Retina (tissue), 1 donor: ENCODE data around the gene CDC20B.
"Not testable (repeated sequence)": the region's sequence is repeated elsewhere in the genome, so short reads cannot be mapped to it uniquely, and the experiment has no call there.

Source experiments
- DNase-seq: peaks from one replicate; pipeline ENCODE4 v3.0.0-alpha.2; 2016

Gene CDC20B

DNA sequence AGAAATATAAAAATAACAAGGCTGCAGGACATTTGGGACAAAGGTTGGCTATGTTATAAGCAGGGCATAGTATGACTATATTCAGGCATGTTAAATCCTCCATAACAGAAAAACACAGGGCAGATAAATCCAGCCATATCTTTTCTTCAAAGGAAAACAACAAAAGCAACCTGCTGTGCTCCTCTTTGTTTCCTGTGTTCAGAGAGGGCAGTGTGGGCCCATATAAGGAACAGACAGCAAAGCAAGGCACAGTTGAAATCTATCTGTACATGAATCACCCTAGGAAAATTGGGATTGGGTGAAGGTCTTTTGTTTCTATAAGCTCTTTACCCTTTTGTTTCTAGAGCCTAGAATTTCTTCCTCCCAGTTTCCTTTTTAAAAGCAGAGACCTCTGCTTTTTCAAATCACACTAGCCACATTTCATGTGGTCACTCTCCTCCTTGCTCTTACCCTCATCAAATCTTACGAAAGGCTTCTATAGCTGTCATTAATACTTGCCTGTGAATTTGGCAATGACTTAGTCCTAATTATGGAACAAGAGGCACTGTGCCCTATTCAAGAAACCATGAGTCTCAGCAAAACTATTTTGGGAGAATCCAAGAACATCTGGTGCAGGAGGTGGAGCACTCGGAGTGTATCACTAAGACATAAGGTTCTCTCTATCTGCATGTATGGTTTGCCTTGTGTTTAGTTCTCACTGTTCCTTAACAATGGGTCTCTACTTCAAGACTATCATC lies 68.8 kb downstream of the CDC20B start:
- DNase-seq = no peak

DNA sequence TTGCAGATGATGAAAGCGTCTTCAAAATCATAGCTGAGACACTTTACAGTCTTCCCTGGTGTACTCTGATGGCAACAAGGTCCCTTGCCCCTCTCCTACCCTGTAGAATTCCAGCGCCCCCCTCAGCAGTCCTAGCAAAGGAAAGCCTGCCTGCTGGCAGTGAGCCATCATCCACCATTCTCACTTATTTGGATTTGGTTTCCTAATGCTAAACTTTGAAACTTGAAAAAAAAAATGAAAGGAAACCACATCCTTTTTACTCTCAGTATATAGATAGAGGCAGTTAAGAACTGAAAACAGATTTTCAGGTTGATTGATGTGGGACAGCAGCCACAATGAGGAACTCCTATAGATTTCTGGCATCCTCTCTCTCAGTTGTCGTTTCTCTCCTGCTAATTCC lies 70.6 kb downstream of the CDC20B start, which contains the start of gene GZMA:
Gene GZMA (plus strand): TSS at position 299 of the 400 bp plus-strand sequence. CDS start 37 bp downstream, at position 336.
- DNase-seq = no peak

DNA sequence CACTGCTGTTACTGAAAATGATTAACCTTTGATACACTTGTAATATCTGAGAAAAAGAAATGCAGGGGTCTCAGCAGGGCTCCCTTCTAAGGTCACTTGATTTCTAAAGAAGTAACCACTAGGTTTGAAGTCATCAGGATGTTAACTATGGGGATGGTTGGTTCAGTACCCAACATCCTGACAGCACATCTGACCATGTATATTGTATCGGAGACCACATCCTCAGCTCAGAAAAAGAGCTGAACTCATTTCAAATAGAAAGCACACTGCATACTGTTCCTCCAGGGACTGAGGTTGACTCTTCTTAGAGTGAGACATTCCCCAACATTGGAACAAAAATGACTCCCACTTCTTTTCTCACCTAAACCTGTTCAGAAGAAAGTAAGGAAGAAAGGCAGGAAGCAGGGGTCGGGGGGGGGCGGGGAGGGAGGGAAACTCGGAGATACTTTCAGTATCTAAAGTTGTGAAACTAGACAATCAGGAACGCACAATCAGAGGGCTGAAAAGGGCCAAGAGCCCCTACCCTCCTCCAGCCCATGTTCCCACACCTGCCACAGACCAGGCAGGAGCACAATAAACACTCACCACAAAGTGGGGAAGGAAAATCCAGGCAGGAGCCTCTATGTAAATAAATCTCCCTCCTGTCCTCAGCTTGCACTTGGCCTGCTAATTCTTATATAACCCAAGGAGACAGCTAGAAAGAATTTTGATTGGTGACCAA lies 71.3 kb downstream of the CDC20B start:
- DNase-seq = no peak

DNA sequence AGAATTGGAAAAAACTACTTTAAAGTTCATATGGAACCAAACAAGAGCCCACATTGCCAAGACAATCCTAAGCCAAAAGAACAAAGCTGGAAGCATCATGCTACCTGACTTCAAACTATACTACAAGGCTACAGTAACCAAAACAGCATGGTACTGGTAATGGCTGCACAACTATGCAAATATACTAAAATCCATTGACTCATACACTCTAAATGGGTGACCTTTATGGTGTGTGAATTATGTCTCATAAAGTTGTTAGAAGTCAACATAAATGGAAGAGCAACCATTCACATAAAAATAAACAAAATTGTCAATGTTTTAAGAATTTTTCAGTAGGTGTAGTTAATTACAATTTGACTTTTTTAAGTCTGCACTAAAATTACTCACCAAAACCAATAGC lies 71.8 kb downstream of the CDC20B start:
- not testable (repeated sequence) for DNase-seq

DNA sequence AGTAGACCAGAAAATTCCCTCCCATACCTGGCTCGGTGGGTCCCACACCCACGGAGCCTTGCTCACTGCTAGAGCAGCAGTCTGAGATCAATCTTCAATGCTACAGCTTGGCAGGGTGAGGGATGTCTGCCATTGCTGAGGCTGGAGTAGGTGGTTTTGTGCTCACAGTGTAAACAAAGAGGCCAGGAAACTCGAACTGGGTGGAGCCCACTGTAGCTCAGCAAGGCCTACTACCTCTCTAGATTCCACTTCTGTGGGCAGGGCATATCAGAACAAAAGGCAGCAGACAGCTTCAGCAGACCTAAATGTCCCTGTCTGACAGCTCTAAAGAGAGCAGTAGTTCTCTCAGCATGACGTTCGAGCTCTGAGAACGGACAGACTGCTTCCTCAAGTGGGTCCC lies 76.1 kb downstream of the CDC20B start:
- DNase-seq = no peak

DNA sequence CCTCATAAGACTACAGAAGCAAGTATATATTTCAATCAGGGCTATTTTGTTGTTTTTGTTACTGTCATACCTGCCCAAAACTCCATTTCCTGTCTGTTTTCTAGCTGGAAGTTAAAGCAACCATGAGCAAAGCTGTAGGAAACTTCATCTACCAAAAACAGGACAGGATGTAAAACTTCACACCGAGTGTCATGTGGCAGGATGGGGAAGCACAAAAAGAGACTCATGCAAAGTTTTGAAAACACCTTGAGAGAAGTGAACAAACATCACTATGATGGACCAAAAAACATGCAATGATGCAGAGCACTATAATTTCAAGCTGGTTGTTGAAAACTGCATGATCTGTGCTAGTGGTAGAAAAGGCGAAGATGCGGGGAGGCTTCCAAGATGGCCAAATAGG lies 76.8 kb downstream of the CDC20B start:
- no peak for DNase-seq

DNA sequence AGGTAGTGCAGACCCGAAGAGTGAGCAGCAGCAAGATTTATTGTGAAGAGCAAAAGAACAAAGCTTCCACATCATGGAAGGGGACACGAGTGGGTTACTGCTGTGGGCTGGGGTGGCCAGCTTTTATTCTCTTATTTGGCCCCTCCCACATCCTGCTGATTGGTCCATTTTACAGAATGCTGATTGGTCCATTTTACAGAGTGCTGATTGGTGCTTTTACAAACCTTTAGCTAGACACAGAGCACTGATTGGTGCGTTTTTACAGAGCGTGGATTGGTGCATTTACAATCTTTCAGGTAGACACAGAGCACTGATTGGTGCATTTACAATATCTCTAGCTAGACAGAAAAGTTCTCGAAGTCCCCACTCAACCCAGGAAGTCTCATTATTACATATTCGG lies 82.0 kb downstream of the CDC20B start:
- not testable (repeated sequence) for DNase-seq

DNA sequence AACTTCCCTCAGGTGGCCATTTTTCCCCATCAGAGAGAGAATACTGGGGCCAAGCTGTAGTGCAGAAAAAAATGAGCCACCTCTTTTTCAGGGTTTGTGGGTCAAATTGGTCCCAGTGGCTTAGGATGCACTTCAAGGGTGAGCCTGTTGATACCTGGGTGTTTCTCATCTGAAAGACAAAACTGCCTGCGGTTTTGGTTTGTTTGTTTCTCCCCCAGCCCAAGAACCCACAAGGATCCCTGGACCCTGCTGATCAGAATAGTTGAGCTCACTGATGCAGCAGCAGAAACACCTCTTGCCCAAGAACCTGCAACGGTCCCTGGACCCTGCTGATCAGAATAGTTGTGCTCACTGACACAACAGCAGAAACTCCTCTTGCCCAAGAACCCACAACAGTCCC lies 83.7 kb downstream of the CDC20B start:
- not testable (repeated sequence) for DNase-seq

DNA sequence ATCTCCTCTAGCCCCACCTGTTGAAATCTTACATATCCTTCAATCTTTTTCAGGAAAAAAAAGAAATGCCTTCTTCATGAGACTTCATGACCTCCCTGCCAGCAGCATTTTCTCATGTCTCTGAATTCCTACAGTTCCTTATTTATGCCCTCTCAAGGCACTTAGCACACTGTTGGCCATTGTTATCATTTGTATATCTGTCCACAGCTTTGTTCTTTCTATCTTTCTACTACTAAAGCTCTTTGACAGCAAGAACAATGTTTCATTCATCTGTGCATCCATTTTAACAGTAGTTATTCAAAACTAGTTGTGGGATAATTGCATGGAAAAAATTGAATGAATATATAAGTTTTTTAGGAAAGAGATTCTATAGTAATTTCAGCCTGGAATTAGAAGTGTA lies 91.4 kb downstream of the CDC20B start:
- DNase-seq = no peak

DNA sequence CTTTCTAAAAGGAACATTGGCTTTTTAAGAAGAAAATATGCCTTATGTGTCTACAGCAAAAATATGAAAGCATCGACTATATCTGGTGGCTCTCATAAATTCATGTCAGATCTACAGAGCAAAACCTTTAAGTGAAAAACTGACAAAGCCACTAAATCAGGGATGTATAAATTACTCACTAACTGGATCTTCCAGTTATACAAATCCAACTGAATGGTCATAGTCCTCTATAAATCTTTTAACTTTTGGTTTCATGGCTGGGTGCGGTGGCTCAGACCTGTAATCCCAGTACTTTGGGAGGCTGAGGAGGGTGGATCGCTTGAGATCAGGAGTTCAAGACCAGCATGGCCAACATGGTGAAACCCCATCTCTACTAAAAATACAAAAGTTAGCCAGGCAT lies 99.8 kb downstream of the CDC20B start:
- DNase-seq = no peak

DNA sequence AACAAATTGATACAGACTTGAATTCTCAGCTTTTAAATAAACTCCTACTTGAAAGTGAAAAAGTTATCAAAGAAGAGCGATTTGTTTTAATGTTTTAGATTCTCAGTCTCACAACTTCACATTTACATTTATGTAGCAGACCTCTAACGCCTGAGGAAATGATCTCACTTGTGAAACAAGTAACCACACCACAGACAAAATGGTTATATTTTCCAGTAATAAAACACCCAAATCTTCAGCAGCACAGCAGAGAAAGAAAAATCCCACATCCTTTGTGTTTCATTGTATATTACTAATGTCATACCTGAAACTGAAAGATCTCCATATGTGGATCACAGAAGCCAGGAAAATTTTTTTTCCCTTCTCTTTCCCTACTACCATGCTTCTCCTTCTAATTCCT lies 100.3 kb downstream of the CDC20B start:
- no peak for DNase-seq

DNA sequence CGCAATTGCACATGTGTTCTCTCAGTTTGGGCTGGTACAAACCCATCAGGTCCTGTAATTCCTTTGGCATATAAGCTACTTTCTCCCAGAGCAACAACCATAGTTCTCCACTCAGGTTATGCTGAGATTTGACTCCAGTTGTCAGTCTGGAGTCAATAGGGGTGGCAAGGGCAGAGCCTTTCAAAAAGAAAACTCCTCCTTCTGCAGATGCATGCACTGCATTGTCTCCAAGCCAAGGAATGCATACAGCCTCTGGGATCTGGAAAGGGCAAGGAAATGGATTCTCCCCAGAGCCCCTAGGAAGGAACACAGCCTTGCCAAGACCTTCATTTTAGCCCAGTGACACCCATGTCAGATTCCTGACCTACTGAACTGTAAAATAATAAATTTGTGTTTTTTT lies 101.6 kb downstream of the CDC20B start:
- no peak for DNase-seq

DNA sequence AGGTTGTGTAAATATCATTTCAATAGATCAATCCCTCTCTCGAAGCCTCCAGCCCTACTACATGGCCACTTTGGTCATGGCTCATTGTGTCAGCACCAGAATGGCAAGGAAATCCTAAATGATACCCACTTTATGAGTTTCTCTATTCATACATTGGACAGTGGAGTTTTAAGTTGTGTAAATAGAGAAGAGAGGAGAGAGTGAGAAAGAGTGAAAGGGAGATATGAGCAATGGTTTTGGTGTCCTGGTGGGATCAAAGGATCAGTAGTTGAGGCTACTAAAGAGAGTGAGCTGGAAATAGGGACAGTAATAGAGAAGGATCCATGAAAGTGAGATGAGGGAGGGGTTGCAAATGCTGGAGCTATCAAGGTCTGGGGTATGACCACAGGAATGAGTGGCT lies 102.0 kb downstream of the CDC20B start:
- no peak for DNase-seq

DNA sequence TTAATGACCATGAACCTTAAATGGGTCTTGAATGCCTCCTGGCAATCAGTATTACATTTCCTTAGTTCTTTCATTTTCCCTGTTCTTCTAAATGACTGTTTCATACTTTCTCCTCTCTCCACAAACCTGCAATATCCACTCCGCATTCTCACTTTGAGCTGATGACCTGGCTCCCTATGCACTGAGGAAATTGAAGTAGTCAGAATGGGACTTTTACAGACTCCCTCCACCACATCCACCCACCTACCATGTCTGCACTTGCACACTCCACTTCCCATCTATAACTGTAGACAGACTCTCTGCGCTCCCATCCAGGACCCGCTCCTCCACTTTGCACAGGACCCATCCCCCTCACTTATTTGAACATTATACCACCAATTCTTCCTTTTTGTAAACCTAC lies 106.7 kb downstream of the CDC20B start:
- DNase-seq = no peak

DNA sequence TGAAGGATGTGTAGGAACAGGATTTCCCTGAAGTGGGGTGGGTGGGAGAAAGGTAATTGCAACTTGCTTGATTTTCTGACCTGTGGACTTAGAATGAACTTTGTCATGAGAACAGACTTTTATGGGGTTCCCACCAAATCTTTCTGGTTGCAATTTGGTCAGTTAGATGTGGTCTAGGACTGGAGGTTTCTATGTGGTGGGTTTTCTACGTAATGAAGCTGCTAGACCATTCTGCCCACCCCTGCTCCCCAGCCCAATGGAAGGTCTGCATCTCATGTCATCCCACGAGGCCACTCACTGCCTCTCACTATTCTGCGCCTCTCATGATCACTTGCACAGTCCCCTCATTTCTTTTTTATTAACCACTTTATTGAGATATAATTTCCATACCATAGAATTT lies 108.5 kb downstream of the CDC20B start:
- no peak for DNase-seq

DNA sequence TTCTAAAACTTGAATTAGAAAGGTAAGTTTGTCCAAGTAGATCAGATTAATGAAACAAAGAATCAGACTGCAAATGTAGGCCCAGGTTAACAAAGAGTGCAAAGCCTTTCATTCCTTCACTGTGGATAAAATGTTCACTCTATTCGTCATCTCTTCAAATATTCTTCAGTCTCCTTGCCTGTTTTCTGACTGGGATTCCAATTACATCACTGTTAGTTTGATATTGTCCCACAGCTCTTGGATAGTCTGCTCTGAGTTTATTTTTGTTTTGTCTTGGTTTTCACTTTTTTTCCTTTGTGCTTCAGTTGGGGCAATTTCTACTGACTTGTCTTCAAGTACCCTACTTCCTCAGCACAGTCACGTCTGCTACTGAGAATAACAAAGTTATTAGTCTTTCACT lies 109.1 kb downstream of the CDC20B start:
- DNase-seq = no peak

DNA sequence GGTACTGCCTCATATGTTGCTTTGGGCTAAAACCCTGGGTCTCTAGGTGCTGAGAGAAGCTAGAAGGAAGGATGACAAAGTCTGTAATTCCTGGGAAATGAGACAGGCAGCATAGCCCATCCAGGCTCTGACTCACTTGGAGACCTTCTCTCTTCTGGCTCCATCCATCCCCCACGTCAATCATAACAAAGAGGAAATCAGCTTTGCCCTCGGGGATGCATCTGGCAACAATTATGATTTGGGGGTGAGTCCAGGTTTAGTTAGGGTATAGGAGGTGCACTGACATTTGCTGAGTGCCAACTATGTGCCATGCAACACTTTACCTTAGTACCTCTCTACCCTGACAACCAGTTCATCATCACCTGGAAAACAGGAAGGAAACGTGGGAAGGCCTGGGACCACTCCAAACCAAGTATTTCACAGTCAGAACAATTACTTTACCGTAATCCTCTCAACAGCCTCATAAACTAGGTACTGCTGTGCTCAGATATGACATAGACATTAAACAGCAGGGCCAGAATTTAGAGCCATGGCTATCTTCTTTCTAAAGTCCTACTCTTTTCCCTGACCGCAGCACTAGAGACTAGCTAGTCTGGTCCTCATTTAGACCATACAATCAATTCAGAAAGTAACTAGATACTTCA lies 109.6 kb downstream of the CDC20B start:
- no peak for DNase-seq
